IMR-90 (cell line): Measurements from ENCODE around the gene LRRC2. TPM values are rescaled to one million over a fixed set of nuclear protein-coding genes. Genes with fewer than 3 reads are reported as not detected.
A peak's percentile ranks its signal among the peaks of the same experiment; 100 is the strongest.

ENCODE experiments used
- ATAC-seq: fragments of 200-7000 bp; cut with Tn5 transposase; 2 replicates; pipeline ENCODE4 v1.9.1; 2020; ENCODE audit warnings: low read depth, mild to moderate bottlenecking, moderate library complexity
- BruUV-seq: library from RNA; stranded (reverse); fragments of 400-500 nt; replicated peaks from 2 replicates; lab custom pipeline; 2021; lab: Mats Ljungman, UMichigan
- CTCF ChIA-PET: fragments of 300-600 bp; formaldehyde crosslinking; extraction: SDS; loops from one replicate; lab custom pipeline; 2021; ENCODE audit warnings: antibody characterized with exemption; lab: Yijun Ruan, JAX
- POLR2A ChIA-PET: fragments of 300-600 bp; sonication (Branson Sonifier 250); formaldehyde crosslinking; loops from one replicate; lab custom pipeline; 2022; ENCODE audit warnings: antibody characterized with exemption; ENCODE audit not compliant: unreplicated experiment; lab: Charles Lee
- DNase-seq: peaks from one replicate; pipeline ENCODE4 v3.0.0; 2013
- H2AFZ ChIP-seq: replicated peaks from 2 replicates; pipeline ENCODE3; 2013; ENCODE audit warnings: low read length, mild to moderate bottlenecking; ENCODE audit not compliant: poor library complexity
- H2AK5ac ChIP-seq: 2 replicates; pipeline ENCODE4 v1.6.1; 2013; ENCODE audit warnings: low read depth, low read length, inconsistent platforms
- H2AK9ac ChIP-seq: replicated peaks from 2 replicates; pipeline ENCODE3; 2013; ENCODE audit warnings: mild to moderate bottlenecking, low read depth, low read length, moderate library complexity; ENCODE audit not compliant: poor library complexity
- H2BK120ac ChIP-seq: 2 replicates; pipeline ENCODE4 v1.6.1; 2013; ENCODE audit warnings: low read depth, low read length, inconsistent platforms
- H2BK15ac ChIP-seq: 3 replicates; pipeline ENCODE4 v1.6.1; 2013; ENCODE audit warnings: low read depth, low read length, inconsistent platforms
- H2BK20ac ChIP-seq: 2 replicates; pipeline ENCODE4 v1.6.1; 2013; ENCODE audit warnings: low read depth, mild to moderate bottlenecking, inconsistent platforms, low read length, moderate library complexity
- H2BK5ac ChIP-seq: 2 replicates; pipeline ENCODE4 v1.6.1; 2013; ENCODE audit warnings: mild to moderate bottlenecking, low read depth, low read length, inconsistent platforms; ENCODE audit not compliant: poor library complexity, severe bottlenecking
- H3K14ac ChIP-seq: replicated peaks from 2 replicates; pipeline ENCODE4 v1.6.1; 2013; ENCODE audit warnings: low read depth, low read length, inconsistent platforms
- H3K18ac ChIP-seq: 2 replicates; pipeline ENCODE4 v1.6.1; 2013; ENCODE audit warnings: low read depth, low read length, control low read depth
- H3K23ac ChIP-seq: 2 replicates; pipeline ENCODE4 v1.6.1; 2013; ENCODE audit warnings: low read depth, low read length, inconsistent platforms
- H3K27ac ChIP-seq: 2 replicates; pipeline ENCODE4 v1.5.1; 2013; ENCODE audit warnings: mild to moderate bottlenecking, control low read depth, low read length; ENCODE audit not compliant: insufficient read depth
- H3K27me3 ChIP-seq: 2 replicates; pipeline ENCODE4 v1.6.1; 2013; ENCODE audit warnings: low read length; ENCODE audit not compliant: control insufficient read depth, insufficient read depth
- H3K36me3 ChIP-seq: 2 replicates; pipeline ENCODE4 v1.6.1; 2013; ENCODE audit warnings: low read length, mixed read lengths; ENCODE audit not compliant: control insufficient read depth, insufficient read depth
- H3K4ac ChIP-seq: 2 replicates; pipeline ENCODE4 v1.6.1; 2013; ENCODE audit warnings: low read depth, low read length, inconsistent platforms
- H3K4me1 ChIP-seq: 2 replicates; pipeline ENCODE4 v1.6.1; 2013; ENCODE audit warnings: low read length, mixed read lengths; ENCODE audit not compliant: control insufficient read depth, insufficient read depth
- H3K4me2 ChIP-seq: 2 replicates; pipeline ENCODE4 v1.6.1; 2013; ENCODE audit warnings: low read depth, mild to moderate bottlenecking, control low read depth, low read length, moderate library complexity
- H3K4me3 ChIP-seq: 2 replicates; pipeline ENCODE4 v1.5.1; 2013; ENCODE audit warnings: low read depth, mild to moderate bottlenecking, control low read depth, low read length, moderate library complexity; ENCODE audit not compliant: insufficient read depth
- H3K56ac ChIP-seq: 2 replicates; pipeline ENCODE4 v1.6.1; 2013; ENCODE audit warnings: low read length, inconsistent platforms; ENCODE audit not compliant: insufficient read depth; ENCODE audit errors: extremely low read depth
- H3K79me1 ChIP-seq, 2 experiments: 2 replicates each; pipeline ENCODE4 v1.6.1; 2013; ENCODE audit warnings: low read length in 2 of 2, inconsistent platforms in 1 of 2, low read depth in 1 of 2
- H3K9ac ChIP-seq: 2 replicates; pipeline ENCODE4 v1.6.1; 2013; ENCODE audit warnings: low read depth, low read length, control low read depth
- H3K9me1 ChIP-seq: 2 replicates; pipeline ENCODE4 v1.6.1; 2013; ENCODE audit warnings: low read length, inconsistent platforms; ENCODE audit not compliant: insufficient read depth
- H3K9me3 ChIP-seq: 2 replicates; pipeline ENCODE4 v1.6.1; 2013; ENCODE audit warnings: low read length; ENCODE audit not compliant: control insufficient read depth, insufficient read depth
- H4K20me1 ChIP-seq: 2 replicates; pipeline ENCODE4 v1.6.1; 2013; ENCODE audit warnings: low read length, inconsistent platforms; ENCODE audit not compliant: insufficient read depth
- H4K5ac ChIP-seq: 2 replicates; pipeline ENCODE4 v1.6.1; 2013; ENCODE audit warnings: mild to moderate bottlenecking, low read depth, low read length, control low read depth
- H4K8ac ChIP-seq, 2 experiments: 2 replicates each; pipeline ENCODE4 v1.6.1; 2013; ENCODE audit warnings: low read depth in 2 of 2, low read length in 2 of 2, control low read depth in 1 of 2, inconsistent platforms in 1 of 2
- H4K91ac ChIP-seq: 2 replicates; pipeline ENCODE4 v1.6.1; 2013; ENCODE audit warnings: low read depth, low read length, inconsistent platforms; ENCODE audit not compliant: insufficient read depth
- CEBPB ChIP-seq: IDR thresholded peaks from 2 replicates; pipeline ENCODE4 v1.6.1; 2012; ENCODE audit warnings: low read depth, low read length, improper control_type of control experiment
- MAFK ChIP-seq: IDR thresholded peaks from 2 replicates; pipeline ENCODE4 v1.6.1; 2012; ENCODE audit warnings: low read depth, low read length, improper control_type of control experiment
- WGBS, 2 experiments: methylation state at CpG; one replicate each; pipeline versions ENCODE4 v1.1.5 to v1.1.7; 2013; ENCODE audit warnings: missing lambda C conversion rate in 2 of 2; ENCODE audit not compliant: insufficient read length in 1 of 2; ENCODE audit errors: extremely low coverage in 2 of 2; 5-methylcytosine and 5-hydroxymethylcytosine counted together
- dilution Hi-C: fragments of 300-500 bp; cut with HindIII; formaldehyde crosslinking; loops from one replicate; pipeline ENCODE4 v1.14.3; 2018; ENCODE audit warnings: low sequenced_read_pairs; ENCODE audit not compliant: unreplicated experiment
- in situ Hi-C: fragments of 300-500 bp; cut with MboI; formaldehyde crosslinking; loops from 3 replicates; pipeline ENCODE4 v1.14.3; 2019; ENCODE audit warnings: low sequenced_read_pairs, inconsistent platforms, mixed read lengths
- intact Hi-C: fragments of 100-400 bp; cut with micrococcal nuclease; formaldehyde crosslinking; loops from 2 replicates; pipeline ENCODE4 v1.10.0; 2022
- polyA plus RNA-seq, 3 experiments: library from polyadenylated mRNA; depleted of rRNA; stranded (reverse); fragments of >200 nt; gene quantifications; 2 replicates each; pipeline ENCODE4 v1.2.3, GENCODE V29; 2012; ENCODE audit warnings: low replicate concordance in 1 of 3
- total RNA-seq: library from RNA; depleted of rRNA; stranded (reverse); fragments of >200 nt; gene quantifications from 2 replicates; pipeline ENCODE4 v1.2.3, GENCODE V29; 2012

The LRRC2 gene
- total and polyA plus RNA-seq, 2 of the 4 experiments (the other 2 are of a cell fraction): 2.9 to 4.1 TPM

DNA sequence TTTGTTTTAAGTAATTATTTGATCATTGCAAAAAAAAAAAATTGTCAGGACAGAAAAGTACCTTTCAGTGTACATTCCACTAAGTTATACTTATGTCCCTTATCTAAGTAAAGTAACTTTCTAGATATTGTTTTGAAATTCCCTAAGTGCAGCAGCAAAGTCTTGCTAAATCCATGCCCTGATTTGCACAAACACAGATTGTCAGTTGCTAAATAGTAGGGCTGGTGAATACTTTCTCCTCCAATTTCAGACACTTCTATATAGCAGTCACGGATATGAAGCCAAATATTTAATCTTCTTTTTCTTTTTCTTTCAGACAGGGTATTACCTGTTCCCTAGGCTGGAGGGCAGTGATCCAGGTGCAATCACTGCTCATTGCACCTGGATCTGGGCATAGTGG lies 12.9 kb downstream of the LRRC2 start:
- H3K4me1 ChIP-seq: peaks cover 26% of the 10 kb centered on the region
- peak overlapping the region; percentile 98 for H2BK15ac ChIP-seq
- H4K8ac ChIP-seq: peak overlapping the region; percentile 84 to 93
- no peak overlapping the region for H2AFZ ChIP-seq
- H3K9me3 ChIP-seq: peaks cover 3% of the 10 kb centered on the region; the same call in 1 of the 2 replicates
- H3K27me3 ChIP-seq: no peaks in the 10 kb centered on the region
- WGBS, 2 experiments: no CpG with 5 or more reads among the region's 1 CpG
- H4K5ac ChIP-seq: peak overlapping the region; percentile 100
- dilution Hi-C loops: no loop called here
- H3K36me3 ChIP-seq: peaks cover 12% of the 10 kb centered on the region
- H3K23ac ChIP-seq: peak overlapping the region; percentile 48; the same call in 1 of the 2 replicates
- ChIA-PET CTCF (no interaction called here), POLR2A (no interaction called here)
- H3K27ac ChIP-seq: peak overlapping the region; percentile 99
- H3K18ac ChIP-seq: peak overlapping the region; percentile 99
- peak; percentile 52 for DNase-seq
- H3K56ac ChIP-seq: no peak overlapping the region
- H3K79me1 ChIP-seq: peaks cover 3 to 26% of the 10 kb centered on the region in 2 experiments; a peak in 3 of 4 replicates
- no peak overlapping the region for H3K4me3 ChIP-seq
- in situ Hi-C loops: no loop called here
- ATAC-seq: peak; percentile 40; the same call in 1 of the 2 replicates
- H3K4me2 ChIP-seq: peak overlapping the region; percentile 48; the same call in 1 of the 2 replicates
- H2AK5ac ChIP-seq: peak overlapping the region; percentile 95
- peak overlapping the region; percentile 95 for H3K4ac ChIP-seq
- peak overlapping the region; percentile 90 for H3K14ac ChIP-seq
- H3K9ac ChIP-seq: peak overlapping the region; percentile 65
- H2BK120ac ChIP-seq: peak overlapping the region; percentile 99
- H2BK5ac ChIP-seq: peak overlapping the region; percentile 99
- peak overlapping the region; percentile 97 for H4K91ac ChIP-seq
- H2BK20ac ChIP-seq: peak overlapping the region; percentile 94
- H3K9me1 ChIP-seq: peaks cover 30% of the 10 kb centered on the region
- TF ChIP-seq CEBPB (peak; percentile 87), MAFK (no peak)
- BruUV-seq: no TSS peak
- H2AK9ac ChIP-seq: peak overlapping the region; percentile 63
- intact Hi-C loops: no loop called here
- H4K20me1 ChIP-seq: no peaks in the 10 kb centered on the region
